ENCODE data around the gene VIL1.

GRCh38 chr2:218392891-218393462, 25.9 kb upstream of the VIL1 start:
- TF ChIP-seq EZH2 (IDR thresholded peaks at IDR 0.05) (no peak), POLR2AphosphoS5 (IDR thresholded peaks at IDR 0.05; ENCODE audit: borderline replicate concordance, low read depth, low read length) (no peak)

Measured in SK-N-MC (cell line).